Testis (tissue), 5 donors: Measurements from ENCODE around the gene PER2. TPM values are rescaled to one million over a fixed set of nuclear protein-coding genes. Genes with fewer than 3 reads are reported as not detected.
"Not testable (repeated sequence)": the region's sequence is repeated elsewhere in the genome, so short reads cannot be mapped to it uniquely, and the experiment has no call there.

Experiments
- DNase-seq: peaks from one replicate; pipeline ENCODE4 v3.0.0-alpha.2; 2019
- H3K27ac ChIP-seq, 2 donors: fragments of 200-600 bp; sonication (generic); one replicate each; pipeline ENCODE4 v1.5.1; 2019
- H3K27me3 ChIP-seq: fragments of 200-600 bp; sonication (generic); one replicate; pipeline ENCODE4 v1.5.1; 2019
- H3K36me3 ChIP-seq: fragments of 200-600 bp; sonication (generic); one replicate; pipeline ENCODE4 v1.5.1; 2017; ENCODE audit warnings: low read depth; ENCODE audit errors: missing control alignments
- H3K4me1 ChIP-seq: fragments of 200-600 bp; sonication (generic); one replicate; pipeline ENCODE4 v1.5.1; 2019
- H3K4me3 ChIP-seq, 2 donors: fragments of 200-600 bp; sonication (generic); one replicate each; pipeline ENCODE4 v1.5.1; 2017 to 2019
- H3K9me3 ChIP-seq: fragments of 200-600 bp; sonication (generic); one replicate; pipeline ENCODE4 v1.5.1; 2017
- CTCF ChIP-seq, 3 experiments: fragments of 450-650 bp in 2 of 3; fragments of 200-600 bp in 1 of 3; sonication (generic) in 1 of 3; IDR thresholded peaks; one replicate each; pipeline ENCODE4 v1.5.1; 2016 to 2019; ENCODE audit warnings: antibody characterized with exemption in 3 of 3, mild to moderate bottlenecking in 2 of 3, moderate library complexity in 1 of 3
- POLR2A ChIP-seq: fragments of 450-650 bp; IDR thresholded peaks from one replicate; pipeline ENCODE4 v1.6.1; 2017; ENCODE audit warnings: antibody characterized with exemption, mild to moderate bottlenecking, moderate library complexity
- WGBS, 2 donors: methylation state at CpG; one replicate each; pipeline ENCODE4 v1.1.5; 2018; 5-methylcytosine and 5-hydroxymethylcytosine counted together
- intact Hi-C: fragments of 100-400 bp; cut with DNase I; formaldehyde crosslinking; loops from one replicate; pipeline ENCODE4 v1.15.1; 2023; ENCODE audit warnings: low total_unique reads
- long read RNA-seq, 2 donors: transcript quantifications; one replicate each; lab custom pipeline, GENCODE V29; 2026
- polyA plus RNA-seq: library from polyadenylated mRNA; stranded (reverse); fragments of 350-450 nt; fragmentation: Illumina TruSeq; extraction: RNeasy Lipid Tissue Mini Kit (QIAGEN cat#74804); gene quantifications from one replicate; pipeline ENCODE4 v1.2.3, GENCODE V29; 2014; ENCODE audit warnings: low read depth, low replicate concordance; ENCODE audit not compliant: insufficient read depth
- total RNA-seq, 2 donors: library from RNA; depleted of rRNA; stranded (reverse); fragments of >200 nt; gene quantifications; one replicate each; pipeline ENCODE4 v1.2.3, GENCODE V29; 2016

The PER2 gene
- total RNA-seq (10 to 100 TPM; 55.5 to 59.1 TPM), polyA plus RNA-seq (29.8 TPM)
- long read RNA-seq, donor 1, result 0 reads
- long read RNA-seq, donor 2, result 0 reads

- 0% methylated on average over 8 to 29 of the region's 65 CpGs for WGBS, 2 donors
- intact Hi-C loops, result no loop called here
- peak; percentile 63 for DNase-seq
Measured at GRCh38 chr2:238287737-238288649, at the start of gene PER2. TSS of gene PER2 (minus strand) at chr2:238288610. CDS start at chr2:238277936, 10,674 bp downstream.

DNA sequence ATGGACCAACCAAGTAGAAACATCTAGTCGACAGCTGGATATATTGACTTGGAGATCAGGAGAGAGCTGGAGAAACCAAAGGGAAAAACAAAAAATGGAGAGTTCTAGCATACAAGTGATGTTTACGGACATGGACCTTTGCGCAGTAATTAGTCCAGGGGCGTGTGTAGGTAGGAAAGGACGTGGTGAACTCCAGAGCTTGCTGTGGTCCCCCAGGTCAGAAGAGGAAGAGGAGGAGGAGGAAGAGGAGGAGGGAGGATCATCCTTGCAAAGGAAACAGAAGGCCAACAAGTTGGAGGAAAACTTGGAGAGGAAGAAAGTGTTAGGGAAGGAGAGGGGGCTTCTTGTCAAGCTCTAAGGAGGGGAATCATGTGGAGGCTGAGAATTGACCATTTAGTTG is 49.4 kb upstream of the PER2 start:
- Histone ChIP-seq H3K27me3 (no peaks in the 10 kb centered on the region), H3K27ac (no peak overlapping the region), H3K9me3 (no peaks in the 10 kb centered on the region), H3K4me1 (no peaks in the 10 kb centered on the region), H3K4me3 (no peak overlapping the region), H3K36me3 (no peaks in the 10 kb centered on the region)
- intact Hi-C loops, result no loop called here
- DNase-seq, result no peak
- 85 to 87% methylated on average over 5 of the region's 5 CpGs for WGBS, 2 donors
- TF ChIP-seq CTCF (IDR thresholded peaks at IDR 0.05) (no peak), POLR2A (no peak)

More at GRCh38 chr2:238287737-238288649, at the start of gene PER2:
- Histone ChIP-seq H3K4me3 (peak within 1 kb of the TSS; percentile 87 to 91), H3K27me3 (no peaks in the 10 kb centered on the region), H3K4me1 (peaks cover 55% of the 10 kb centered on the region), H3K9me3 (no peaks in the 10 kb centered on the region), H3K36me3 (no peaks in the 10 kb centered on the region), H3K27ac (peak within 1 kb of the TSS; percentile 95 to 96)
- TF ChIP-seq POLR2A, result no peak
- no peak for TF ChIP-seq CTCF (IDR thresholded peaks at IDR 0.05)

DNA sequence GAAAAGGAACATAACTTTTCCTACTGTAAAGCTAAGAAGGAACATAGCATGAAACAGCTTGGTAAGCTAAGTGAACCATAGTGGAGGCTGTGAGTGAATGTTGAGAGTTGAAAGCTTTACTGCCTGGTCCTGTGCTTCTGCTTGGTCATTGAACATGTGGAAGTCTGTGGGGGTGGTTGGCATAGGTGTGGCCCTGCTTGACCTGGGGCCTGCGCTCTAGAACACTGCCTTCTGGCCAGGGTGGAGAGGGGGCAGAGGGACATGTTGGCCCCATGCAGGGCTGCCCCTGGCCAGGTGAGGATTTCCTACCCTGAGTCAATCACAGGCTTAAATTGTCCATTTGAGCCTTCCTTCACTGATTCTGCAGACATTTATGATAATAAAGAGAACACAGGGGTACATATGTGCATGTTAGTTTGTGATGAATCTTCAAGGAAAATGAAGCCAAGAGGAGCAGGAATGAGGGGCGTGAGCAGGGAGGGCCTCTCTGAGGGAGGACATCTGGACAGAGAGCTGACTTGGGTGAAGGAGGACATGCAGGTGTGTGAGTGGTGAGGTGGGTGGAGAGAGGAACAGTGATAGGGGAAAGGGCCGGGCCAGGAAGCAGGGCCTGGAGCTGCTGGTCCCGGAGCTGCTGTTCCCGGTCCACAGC is 48.5 kb upstream of the PER2 start:
- WGBS, 2 donors, result 82 to 84% methylated on average over 5 of the region's 5 CpGs
- H3K36me3 ChIP-seq, result no peaks in the 10 kb centered on the region
- no peak for DNase-seq
- H3K27me3 ChIP-seq, result no peaks in the 10 kb centered on the region
- intact Hi-C loops, result no loop called here
- H3K4me3 ChIP-seq, result no peak overlapping the region
- H3K27ac ChIP-seq, result no peak overlapping the region
- no peaks in the 10 kb centered on the region for H3K4me1 ChIP-seq
- H3K9me3 ChIP-seq, result no peaks in the 10 kb centered on the region
- no peak for TF ChIP-seq POLR2A
- no peak for TF ChIP-seq CTCF (IDR thresholded peaks at IDR 0.05)

DNA sequence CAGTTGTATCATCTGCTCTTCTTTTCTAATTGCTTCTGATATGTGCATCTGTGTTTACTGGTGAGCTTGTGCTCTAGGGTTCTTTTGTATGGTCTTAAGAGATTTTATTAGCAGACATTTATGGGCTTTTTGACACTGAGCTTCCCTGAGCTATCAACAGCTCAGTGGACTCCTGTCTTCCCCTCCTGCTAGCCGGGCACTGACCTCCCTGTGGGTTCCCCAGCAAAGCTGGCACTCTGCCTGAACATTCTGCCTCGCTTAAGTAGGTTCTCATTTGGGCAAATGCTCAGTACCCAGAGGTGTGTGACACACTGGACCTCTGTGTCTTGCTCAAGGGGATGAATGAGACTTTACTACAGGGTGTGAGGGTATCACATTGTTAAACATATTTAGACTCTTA is 47.7 kb upstream of the PER2 start:
- H3K27ac ChIP-seq, result no peak overlapping the region

GRCh38 chr2:238335591-238335990 is 47.2 kb upstream of the PER2 start:
- H3K27ac ChIP-seq, H3K4me3 ChIP-seq, intact Hi-C loops, H3K27me3 ChIP-seq, H3K36me3 ChIP-seq, DNase-seq, H3K4me1 ChIP-seq, H3K9me3 ChIP-seq: not testable (repeated sequence)
- WGBS, 2 donors, result 96% methylated on average over 8 of the region's 8 CpGs

More for the DNA sequence above, 47.7 kb upstream of the PER2 start:
- no peak for DNase-seq
- intact Hi-C loops, result no loop called here
- Histone ChIP-seq H3K4me3 (no peak overlapping the region), H3K27me3 (no peaks in the 10 kb centered on the region), H3K9me3 (no peaks in the 10 kb centered on the region), H3K36me3 (no peaks in the 10 kb centered on the region), H3K4me1 (no peaks in the 10 kb centered on the region)
- WGBS, 2 donors, result 81 to 82% methylated on average over 2 of the region's 2 CpGs
- no peak for TF ChIP-seq CTCF (IDR thresholded peaks at IDR 0.05)
- no peak for TF ChIP-seq POLR2A
